DMS114 treated with DMSO at 0.1 percent for 48 hours (cell line): ENCODE measurements around the gene ETFA.

Source experiments
- DNase-seq: peaks from one replicate; lab custom pipeline; 2025; ENCODE audit not compliant: unreplicated experiment; lab: John Stamatoyannopoulos, UW

The ETFA gene

GRCh38 chr15:76222159-76222558, 89.1 kb downstream of the ETFA start:
- DNase-seq, result no peak

DNA sequence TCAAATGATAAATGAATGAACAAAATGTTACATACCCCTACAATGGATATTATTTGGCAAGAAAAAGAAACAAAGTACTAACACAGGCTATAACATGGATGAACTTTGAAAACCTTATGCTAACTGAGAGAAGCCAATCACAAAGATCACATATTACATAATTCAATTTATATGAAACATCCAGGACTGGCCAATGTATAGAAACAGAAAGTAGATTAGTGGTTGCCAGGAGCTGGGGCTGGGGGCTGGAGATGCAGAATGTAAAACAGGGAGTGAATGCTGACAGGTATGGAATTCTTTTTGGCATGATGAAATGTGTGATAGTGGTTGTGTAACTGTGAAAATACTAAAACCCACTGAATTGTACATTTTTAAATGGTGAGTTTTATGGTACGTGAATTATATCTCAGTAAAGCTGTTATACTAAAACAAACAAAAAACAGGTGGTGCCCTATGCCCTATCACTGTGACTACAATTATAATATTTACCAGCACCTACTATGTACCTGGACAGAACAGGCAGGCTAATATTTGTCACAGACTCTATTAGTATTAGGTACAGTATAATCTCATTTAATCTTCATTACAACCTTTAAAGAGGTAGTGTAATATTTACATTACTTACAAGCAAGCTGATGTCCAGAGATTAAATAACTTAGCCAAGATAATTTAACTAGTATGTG, 90.0 kb downstream of the ETFA start:
- no peak for DNase-seq

DNA sequence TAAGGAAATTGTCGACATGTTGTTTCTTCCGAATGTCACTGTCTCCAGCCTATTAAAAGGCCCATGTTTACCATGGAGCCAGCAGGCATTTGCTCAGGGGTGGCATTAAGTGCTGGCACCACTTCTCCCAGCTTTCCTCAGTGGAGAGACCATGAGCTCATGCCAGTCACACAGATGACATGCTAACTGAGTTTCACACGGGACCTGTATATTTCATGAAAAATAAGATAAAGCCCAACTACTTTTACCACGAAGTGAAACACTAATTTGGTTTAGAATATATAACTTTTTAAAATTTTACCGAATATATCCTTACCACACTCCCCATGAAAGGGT, 93.4 kb downstream of the ETFA start:
- DNase-seq, result no peak

GRCh38 chr15:76217029-76217881, 94.0 kb downstream of the ETFA start:
- DNase-seq, result no peak

- no peak for DNase-seq
Measured at GRCh38 chr15:76215634-76216033, 95.6 kb downstream of the ETFA start.

GRCh38 chr15:76209942-76210341, 101.3 kb downstream of the ETFA start:
- DNase-seq, result no peak

DNA sequence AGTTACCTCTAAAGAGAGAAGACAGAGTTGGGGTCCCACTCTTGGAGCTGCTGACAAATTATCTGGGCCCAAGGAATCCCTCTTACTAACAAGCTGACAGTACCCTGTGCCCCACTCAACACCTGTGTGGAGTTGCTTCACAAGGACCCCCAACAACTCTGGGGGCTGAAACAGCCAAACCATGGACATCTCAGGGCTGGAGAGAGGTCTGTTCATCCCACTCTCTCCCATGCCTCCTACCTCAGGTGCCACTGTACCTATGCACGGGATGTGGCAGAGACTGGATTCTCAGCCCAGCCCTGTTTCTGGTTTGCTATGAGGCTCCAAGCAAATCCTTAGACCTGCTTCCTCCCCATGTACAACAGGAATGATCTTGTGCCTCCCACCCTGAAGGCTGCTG, 101.7 kb downstream of the ETFA start:
- DNase-seq, result no peak

DNA sequence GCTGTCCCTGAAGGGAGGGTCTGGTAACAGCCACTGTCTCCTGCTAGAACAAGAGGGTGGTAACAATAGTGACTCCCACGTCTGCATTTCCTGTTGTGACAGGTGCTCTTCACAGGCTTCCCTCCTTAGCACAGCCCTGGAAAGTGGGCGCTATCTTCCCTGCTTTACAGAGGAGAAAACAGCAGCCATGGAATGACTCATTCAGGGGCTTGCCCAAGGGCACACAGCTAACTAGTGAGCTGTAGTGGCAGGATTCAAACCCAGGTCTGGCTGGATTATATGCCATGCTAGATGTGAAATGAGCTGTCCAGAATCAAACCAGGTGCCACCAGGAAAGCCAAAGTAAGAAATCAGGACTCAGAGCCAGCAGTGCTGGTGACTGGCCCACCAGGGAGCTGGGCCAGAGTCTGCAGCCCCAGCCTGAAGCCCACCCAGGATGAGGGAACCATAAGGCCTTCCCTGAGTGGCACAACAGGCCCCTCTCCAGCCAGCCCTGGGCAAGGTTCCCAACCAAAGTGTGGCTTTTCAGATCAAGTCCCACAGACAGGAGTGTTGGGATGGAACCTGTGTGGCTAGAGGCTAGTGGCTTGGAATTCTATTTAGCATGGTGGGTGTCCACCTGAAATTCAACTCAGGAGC, 102.4 kb downstream of the ETFA start:
- DNase-seq, result no peak

DNA sequence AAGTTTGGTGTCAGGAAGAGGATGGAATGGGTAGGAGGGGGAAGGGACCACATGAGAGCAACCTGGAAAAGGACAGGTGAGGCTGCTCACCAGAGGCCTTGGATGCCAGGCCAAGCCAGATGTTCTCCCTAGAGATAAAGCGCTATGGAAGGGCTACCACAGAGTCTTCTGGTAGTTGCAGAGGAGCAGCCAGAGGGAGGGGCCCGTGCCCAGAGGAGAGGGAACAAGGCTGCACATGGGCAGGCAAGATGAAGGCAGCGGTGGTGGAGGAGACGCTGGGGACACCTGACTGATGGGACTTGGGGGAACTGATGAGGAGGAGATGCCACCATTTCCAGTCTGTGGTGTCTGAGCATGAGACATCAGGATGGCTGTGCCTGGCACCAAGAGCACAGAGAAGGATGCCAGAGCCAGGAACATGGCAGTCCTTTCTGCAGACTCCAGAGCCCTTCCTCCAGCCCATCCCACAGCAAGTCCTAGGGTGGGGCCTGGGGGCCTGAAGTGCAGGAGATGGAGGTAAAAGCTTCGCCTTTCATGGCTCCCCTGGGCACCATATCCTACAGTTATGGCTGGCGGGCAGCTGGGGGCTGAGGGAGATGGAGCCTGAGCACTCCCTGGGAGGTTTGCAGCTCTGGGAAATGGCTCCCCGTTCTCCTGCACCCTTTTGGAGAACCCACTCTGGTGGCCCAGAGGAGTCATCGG, 103.0 kb downstream of the ETFA start:
- no peak for DNase-seq

- no peak for DNase-seq
Measured at GRCh38 chr15:76206325-76206976, 104.8 kb downstream of the ETFA start.

DNA sequence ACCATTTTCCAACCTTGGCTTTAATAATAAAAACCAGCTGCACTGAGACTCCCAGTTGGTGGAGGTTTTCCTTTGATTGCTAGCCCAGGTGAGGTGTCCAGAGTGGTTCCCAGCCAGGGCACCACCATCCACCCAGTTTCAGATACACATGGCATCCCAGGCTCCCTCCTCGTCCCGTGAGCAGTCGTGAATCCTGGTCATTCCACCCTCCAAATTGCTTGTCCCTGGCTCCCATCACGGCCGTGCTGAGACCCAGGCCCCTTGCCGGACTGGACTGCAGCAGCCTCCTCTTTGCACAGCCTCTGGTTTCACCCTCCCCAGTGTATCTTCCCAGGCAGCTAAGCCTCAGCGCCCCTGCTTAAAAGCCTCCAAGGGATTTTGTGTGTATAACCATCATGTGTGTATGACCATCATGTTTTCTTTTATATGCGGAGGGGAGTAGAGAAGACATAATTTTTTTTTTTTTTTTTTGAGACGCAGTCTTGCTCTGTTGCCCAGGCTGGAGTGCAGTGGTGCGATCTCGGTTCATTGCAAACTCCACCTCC, 106.3 kb downstream of the ETFA start:
- no peak for DNase-seq

GRCh38 chr15:76204109-76204845, 107.0 kb downstream of the ETFA start:
- DNase-seq, result no peak

DNA sequence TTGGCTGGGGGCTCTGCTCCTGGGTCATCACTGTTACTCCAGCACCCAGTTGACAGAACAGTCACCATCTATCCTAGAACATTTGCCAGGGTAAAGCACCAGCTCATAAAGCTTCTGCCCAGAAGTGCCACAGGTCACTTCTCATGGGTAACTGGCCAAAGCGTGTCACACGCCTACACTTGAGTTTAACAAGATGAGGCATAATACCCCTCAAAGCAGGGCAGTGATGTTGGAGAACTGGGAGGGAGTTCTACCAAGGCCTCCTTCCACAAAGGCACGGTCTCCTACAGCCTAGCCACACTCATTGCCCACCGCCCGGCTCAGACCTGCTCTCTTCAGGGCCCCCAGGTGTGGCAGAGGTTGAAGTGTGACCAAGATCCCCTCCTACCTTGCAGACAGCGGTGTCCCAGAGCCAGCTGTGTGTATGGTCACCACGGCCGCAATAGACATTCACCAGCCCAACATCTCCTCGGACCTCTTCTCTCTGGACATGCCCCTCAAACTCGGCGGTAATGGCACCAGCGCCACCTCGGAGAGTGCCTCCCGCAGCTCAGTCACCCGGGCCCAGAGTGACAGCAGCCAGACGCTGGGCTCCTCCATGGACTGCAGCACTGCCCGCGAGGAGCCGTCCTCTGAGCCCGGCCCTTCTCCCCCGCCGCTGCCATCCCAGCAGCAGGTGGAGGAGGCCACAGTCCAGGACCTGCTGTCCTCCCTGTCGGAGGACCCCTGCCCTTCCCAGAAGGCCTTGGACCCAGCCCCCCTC, 107.7 kb downstream of the ETFA start:
- DNase-seq, result no peak

DNA sequence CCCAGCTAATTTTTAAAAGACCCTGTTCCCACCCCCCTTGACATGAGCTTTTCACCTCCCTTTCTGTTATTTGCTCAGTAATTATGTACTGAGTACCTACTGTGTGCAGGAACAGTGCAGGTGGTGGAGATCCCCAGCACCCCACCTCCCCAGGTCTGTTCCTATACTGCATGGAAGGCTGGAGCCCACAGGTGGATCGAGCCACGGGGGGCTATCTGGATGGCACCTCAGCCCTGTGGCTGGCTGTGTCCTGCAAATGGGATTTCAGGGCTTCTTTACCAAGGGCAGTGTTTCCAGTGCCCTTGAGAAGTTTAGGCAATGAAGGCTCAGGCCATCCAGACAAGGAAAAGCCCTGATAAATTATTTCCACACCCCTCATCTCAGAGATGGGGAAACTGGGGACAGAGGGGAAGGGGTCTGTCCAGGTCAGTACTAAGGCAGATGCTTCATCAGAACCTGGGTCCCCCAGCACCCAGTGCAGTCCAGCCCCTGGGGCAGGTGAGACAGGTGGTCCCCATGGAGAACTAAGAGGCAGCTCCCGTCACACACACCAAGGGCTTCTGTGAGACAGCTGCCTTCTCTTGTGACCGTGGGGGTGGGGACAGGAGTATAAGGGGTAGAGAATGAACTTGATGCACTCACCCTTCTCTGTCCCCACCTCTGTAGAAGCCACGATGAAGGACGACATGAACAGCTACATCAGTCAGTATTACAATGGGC, 109.6 kb downstream of the ETFA start:
- no peak for DNase-seq

DNA sequence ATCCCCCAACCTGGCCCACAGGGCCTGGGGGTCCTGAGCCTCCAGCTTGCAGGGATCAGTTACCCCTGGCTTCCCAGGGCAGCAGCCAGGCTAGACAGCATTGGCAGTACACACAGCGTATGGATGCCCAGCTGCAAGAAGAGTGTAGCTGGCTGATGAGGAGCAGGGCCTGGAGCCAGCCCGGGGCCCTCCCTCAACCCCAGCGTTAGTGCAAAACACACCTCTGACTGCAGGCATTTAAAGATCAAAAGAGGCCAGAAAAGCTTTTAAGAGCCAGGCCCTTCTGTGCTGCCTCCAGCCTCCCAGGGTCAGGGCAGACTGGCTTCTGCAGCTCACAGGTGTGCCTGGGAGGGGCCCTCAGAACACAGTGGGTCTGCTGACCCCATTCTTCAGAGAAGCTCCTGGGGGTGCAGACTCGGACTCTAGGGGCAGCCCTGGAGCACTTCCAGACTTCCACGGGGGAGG, 110.6 kb downstream of the ETFA start:
- DNase-seq, result no peak

- DNase-seq, result no peak
Measured at GRCh38 chr15:76200083-76200465, 111.2 kb downstream of the ETFA start.

GRCh38 chr15:76199106-76200082, 111.9 kb downstream of the ETFA start:
- DNase-seq, result no peak
